Subcutaneous abdominal adipose tissue (tissue), 5 donors: ENCODE measurements around the gene CORIN.
"Not testable (repeated sequence)": the region's sequence is repeated elsewhere in the genome, so short reads cannot be mapped to it uniquely, and the experiment has no call there.

Source experiments
- H3K27ac ChIP-seq: one replicate; pipeline ENCODE4 v1.7.0; 2013; ENCODE audit warnings: low read depth, mild to moderate bottlenecking, inconsistent platforms, low read length, moderate library complexity
- H3K27me3 ChIP-seq, 5 donors: one replicate each; pipeline ENCODE4 v1.7.0; 2013; ENCODE audit warnings: low read length in 5 of 5, inconsistent platforms in 1 of 5; ENCODE audit not compliant: control insufficient read depth in 5 of 5, insufficient read depth in 4 of 5
- H3K36me3 ChIP-seq, 5 donors: one replicate each; pipeline ENCODE4 v1.7.0; 2013; ENCODE audit warnings: low read length in 5 of 5; ENCODE audit not compliant: control insufficient read depth in 5 of 5, insufficient read depth in 5 of 5
- H3K4me1 ChIP-seq, 5 donors: one replicate each; pipeline ENCODE4 v1.7.0; 2013; ENCODE audit warnings: low read length in 5 of 5, mild to moderate bottlenecking in 3 of 5, moderate library complexity in 1 of 5; ENCODE audit not compliant: control insufficient read depth in 5 of 5, insufficient read depth in 5 of 5
- H3K4me3 ChIP-seq, 5 donors: one replicate each; pipeline ENCODE4 v1.7.0; 2013; ENCODE audit warnings: low read length in 5 of 5, low read depth in 1 of 5
- H3K9ac ChIP-seq, 5 donors: one replicate each; pipeline ENCODE4 v1.7.0; 2013; ENCODE audit warnings: low read length in 5 of 5, mild to moderate bottlenecking in 4 of 5, moderate library complexity in 3 of 5
- H3K9me3 ChIP-seq, 5 donors: one replicate each; pipeline ENCODE4 v1.7.0; 2013; ENCODE audit warnings: low read length in 5 of 5; ENCODE audit not compliant: control insufficient read depth in 5 of 5
- donor health status: healthy.
- donor health status: healthy.
- donor health status: healthy.
- donor health status: healthy.
- donor health status: healthy.

Gene CORIN

DNA sequence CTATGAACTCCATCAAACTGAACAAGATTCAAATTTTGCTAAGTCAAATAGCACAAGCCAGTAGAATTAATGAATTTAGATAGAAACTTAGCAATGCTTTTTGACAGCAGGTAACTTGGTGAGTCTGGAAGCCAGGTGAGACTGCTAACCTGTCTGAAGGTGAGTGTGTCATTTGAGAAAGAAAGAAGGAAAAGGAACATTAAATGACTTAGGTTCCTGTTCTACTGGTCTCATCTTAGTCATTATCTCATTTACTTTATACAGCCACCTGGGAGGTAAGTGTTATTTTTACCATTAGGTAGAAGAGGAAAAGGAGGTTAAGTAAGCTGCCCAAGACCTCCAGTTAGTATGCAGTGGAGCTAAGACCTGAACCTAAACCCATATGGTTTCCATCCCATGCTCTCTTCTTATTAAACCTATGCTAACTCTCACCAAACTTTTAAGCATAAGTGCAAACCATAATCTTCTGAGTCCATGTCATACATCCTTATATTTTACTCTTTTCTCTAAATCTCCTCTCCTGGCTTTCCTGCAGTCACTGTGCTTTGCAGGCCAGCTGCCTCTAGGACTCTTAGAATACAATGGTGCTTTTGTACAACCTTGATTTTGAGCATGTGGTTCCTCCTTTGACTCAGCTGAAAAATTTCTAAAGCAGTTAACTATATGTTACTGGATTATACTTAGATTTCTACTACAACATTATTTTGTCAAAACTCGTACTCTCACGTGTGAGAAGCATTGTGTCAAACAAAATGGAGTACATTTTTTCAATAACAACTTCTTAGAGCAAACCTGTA lies 284.3 kb downstream of the CORIN start:
- Histone ChIP-seq H3K9ac (no peak overlapping the region), H3K4me3 (no peak overlapping the region), H3K27me3 (no peaks in the 10 kb centered on the region), H3K36me3 (peaks cover 5 to 38% (median 12%) of the 10 kb centered on the region in 5 donors), H3K4me1 (no peaks in the 10 kb centered on the region), H3K27ac (no peak overlapping the region), H3K9me3 (no peaks in the 10 kb centered on the region)

DNA sequence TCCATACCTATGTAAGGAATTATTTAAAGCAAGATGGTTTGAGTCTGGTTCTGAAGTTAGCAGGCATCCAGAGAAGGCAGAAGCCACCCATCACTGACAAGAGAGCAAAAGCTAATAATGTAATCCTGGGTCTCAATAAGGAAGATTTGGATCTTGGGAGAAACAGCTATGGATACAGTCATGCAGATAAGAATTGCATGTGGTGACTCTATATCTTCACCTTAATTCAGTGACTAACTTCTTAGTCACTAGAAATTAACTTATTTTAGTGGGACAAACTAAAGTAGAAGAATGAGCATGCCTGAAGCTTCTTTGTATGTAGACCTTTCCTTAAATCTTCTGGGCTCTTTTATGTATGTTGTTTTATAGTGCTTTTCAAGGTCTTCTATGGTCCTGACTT lies 286.2 kb downstream of the CORIN start:
- Histone ChIP-seq H3K27ac (no peak overlapping the region), H3K4me3 (no peak overlapping the region), H3K9me3 (no peaks in the 10 kb centered on the region), H3K27me3 (no peaks in the 10 kb centered on the region), H3K9ac (no peak overlapping the region), H3K4me1 (no peaks in the 10 kb centered on the region), H3K36me3 (peaks cover 3 to 40% (median 16%) of the 10 kb centered on the region in 5 donors)

DNA sequence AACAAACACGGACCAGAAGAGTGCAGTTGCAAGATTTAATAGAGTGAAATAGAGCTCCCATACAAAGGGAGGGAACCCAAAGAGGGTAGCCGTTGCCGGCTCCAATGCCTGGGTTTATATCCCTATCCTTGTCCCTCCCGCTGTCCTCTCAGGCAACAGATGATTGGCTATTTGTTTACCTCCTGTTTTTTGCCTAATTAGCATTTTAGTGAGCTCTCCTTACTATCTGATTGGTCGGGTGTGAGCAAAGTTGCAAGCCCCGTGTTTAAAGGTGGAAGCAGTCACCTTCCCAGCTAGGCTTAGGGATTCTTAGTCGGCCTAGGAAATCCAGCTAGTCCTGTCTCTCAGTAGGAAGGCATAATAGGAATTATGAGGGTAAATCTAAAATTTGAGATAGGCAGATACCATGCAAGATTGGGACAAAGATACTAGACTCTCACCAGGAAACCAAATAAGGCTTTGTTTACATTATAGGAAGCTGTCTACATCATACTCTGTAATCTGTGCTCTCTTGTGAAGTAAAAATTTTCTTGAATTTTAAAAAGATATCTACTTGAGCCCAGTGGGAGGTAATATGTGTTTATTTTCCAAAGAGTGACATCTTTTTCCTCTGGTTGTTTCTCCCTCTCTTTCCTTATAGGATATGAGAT lies 286.8 kb downstream of the CORIN start:
- no peak overlapping the region for H3K27ac ChIP-seq
- no peak overlapping the region for H3K4me3 ChIP-seq
- no peaks in the 10 kb centered on the region for H3K4me1 ChIP-seq
- no peaks in the 10 kb centered on the region for H3K9me3 ChIP-seq
- H3K9ac ChIP-seq, result no peak overlapping the region
- H3K27me3 ChIP-seq, result no peaks in the 10 kb centered on the region
- peaks cover 9 to 46% (median 23%) of the 10 kb centered on the region in 5 donors for H3K36me3 ChIP-seq

DNA sequence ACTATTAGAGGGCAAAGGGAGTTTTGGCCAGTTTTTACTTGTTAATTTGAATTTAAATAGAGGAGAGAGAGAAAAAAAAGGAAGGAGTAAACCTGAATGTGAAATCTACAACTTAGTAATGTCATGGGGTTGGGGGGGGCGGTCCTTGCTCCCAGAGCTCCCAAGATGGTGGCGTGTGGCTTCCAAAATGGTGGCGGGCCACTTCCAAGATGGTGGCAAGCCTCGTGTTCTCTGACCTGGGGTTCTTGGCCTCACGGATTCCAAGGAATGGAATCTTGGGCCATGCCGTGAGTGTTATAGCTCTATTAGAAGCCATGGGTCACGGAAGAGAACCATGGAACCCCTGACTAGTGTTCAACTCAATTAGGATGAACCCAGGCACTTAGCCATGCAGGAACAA lies 287.5 kb downstream of the CORIN start:
- not testable (repeated sequence) for H3K4me1 ChIP-seq, H3K27me3 ChIP-seq, H3K4me3 ChIP-seq, H3K9ac ChIP-seq, H3K9me3 ChIP-seq, H3K27ac ChIP-seq
- peaks cover 9 to 47% (median 23%) of the 10 kb centered on the region in 5 donors for H3K36me3 ChIP-seq
